IMR-90 (cell line): Measurements from ENCODE around the gene GPLD1.
A peak's percentile ranks its signal among the peaks of the same experiment; 100 is the strongest.

ENCODE experiments used
- CEBPB ChIP-seq: IDR thresholded peaks from 2 replicates; pipeline ENCODE4 v1.6.1; 2012; ENCODE audit warnings: low read depth, low read length, improper control_type of control experiment
- CHD1 ChIP-seq: IDR thresholded peaks from 2 replicates; pipeline ENCODE4 v1.6.1; 2012; ENCODE audit warnings: low read depth, low read length, improper control_type of control experiment
- CTCF ChIP-seq: conservative IDR thresholded peaks from 2 replicates; pipeline ENCODE4 v1.5.1; 2012; ENCODE audit warnings: mild to moderate bottlenecking, low read depth, low read length, improper control_type of control experiment
- FOS ChIP-seq: fragments of 150-350 bp; IDR thresholded peaks from 2 replicates; pipeline ENCODE4 v1.6.1; 2016; ENCODE audit warnings: low read depth, low read length
- NFE2L2 ChIP-seq: fragments of 150-350 bp; IDR thresholded peaks from 2 replicates; pipeline ENCODE4 v1.6.1; 2016; ENCODE audit warnings: low read depth, mild to moderate bottlenecking, low read length
- POLR2A ChIP-seq: IDR thresholded peaks from 2 replicates; pipeline ENCODE4 v1.6.1; 2012; ENCODE audit warnings: mild to moderate bottlenecking, low read depth, low read length
- RAD21 ChIP-seq: IDR thresholded peaks from 2 replicates; pipeline ENCODE4 v1.6.1; 2012; ENCODE audit warnings: low read length, improper control_type of control experiment
- RCOR1 ChIP-seq: IDR thresholded peaks from 2 replicates; pipeline ENCODE4 v1.6.1; 2012; ENCODE audit warnings: mild to moderate bottlenecking, low read length, improper control_type of control experiment; ENCODE audit not compliant: insufficient replicate concordance
- RFX5 ChIP-seq: IDR thresholded peaks from 2 replicates; pipeline ENCODE4 v1.8.0; 2012; ENCODE audit warnings: low read depth, mild to moderate bottlenecking, low read length, moderate library complexity
- TF ChIP-seq, protein P1 (sequence below): fragments of 150-350 bp; IDR thresholded peaks from 2 replicates; pipeline ENCODE4 v1.6.1; 2017; ENCODE audit warnings: mild to moderate bottlenecking, antibody characterized with exemption, low read length, low read depth

- TF ChIP-seq CTCF (no peak), POLR2A (no peak), RFX5 (no peak), RCOR1 (no peak), CEBPB (no peak), FOS (no peak), NFE2L2 (peak; percentile 85), CHD1 (no peak), RAD21 (no peak)
- TF ChIP-seq, protein P1, sequence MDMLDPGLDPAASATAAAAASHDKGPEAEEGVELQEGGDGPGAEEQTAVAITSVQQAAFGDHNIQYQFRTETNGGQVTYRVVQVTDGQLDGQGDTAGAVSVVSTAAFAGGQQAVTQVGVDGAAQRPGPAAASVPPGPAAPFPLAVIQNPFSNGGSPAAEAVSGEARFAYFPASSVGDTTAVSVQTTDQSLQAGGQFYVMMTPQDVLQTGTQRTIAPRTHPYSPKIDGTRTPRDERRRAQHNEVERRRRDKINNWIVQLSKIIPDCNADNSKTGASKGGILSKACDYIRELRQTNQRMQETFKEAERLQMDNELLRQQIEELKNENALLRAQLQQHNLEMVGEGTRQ, result no peak
Measured at GRCh38 chr6:24472181-24472580, 17.2 kb downstream of the GPLD1 start.
